ENCODE measurements around the gene CCDC148.

DNA sequence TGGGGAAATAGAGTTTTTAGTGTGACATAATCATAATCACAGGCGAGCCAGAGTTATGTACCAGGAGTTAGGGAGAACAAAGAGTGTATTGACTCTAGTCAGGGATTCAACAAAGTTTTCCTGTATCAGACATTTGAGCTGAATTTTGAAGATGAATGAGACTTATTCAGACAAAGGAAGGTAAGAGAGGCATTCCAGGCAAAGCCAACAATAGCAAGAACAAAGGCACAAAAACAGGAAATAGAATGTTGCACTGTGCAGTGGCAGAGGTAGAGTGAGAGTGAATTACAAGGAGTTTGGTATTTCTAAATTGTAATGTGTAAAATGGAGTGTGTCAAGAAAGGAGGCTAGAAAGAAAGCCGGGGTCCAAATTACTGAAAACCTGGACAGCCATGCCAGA is 156.2 kb downstream of the CCDC148 start:
- TF ChIP-seq, protein P1, sequence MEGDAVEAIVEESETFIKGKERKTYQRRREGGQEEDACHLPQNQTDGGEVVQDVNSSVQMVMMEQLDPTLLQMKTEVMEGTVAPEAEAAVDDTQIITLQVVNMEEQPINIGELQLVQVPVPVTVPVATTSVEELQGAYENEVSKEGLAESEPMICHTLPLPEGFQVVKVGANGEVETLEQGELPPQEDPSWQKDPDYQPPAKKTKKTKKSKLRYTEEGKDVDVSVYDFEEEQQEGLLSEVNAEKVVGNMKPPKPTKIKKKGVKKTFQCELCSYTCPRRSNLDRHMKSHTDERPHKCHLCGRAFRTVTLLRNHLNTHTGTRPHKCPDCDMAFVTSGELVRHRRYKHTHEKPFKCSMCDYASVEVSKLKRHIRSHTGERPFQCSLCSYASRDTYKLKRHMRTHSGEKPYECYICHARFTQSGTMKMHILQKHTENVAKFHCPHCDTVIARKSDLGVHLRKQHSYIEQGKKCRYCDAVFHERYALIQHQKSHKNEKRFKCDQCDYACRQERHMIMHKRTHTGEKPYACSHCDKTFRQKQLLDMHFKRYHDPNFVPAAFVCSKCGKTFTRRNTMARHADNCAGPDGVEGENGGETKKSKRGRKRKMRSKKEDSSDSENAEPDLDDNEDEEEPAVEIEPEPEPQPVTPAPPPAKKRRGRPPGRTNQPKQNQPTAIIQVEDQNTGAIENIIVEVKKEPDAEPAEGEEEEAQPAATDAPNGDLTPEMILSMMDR (IDR thresholded peaks at IDR 0.05), result no peak
- TF ChIP-seq EZH2 (IDR thresholded peaks at IDR 0.05; ENCODE audit: borderline replicate concordance, insufficient read depth, low read depth, low read length, poor library complexity, severe bottlenecking), result no peak
